Vagina (tissue), 2 donors: ENCODE data around the gene TMEM129.

ENCODE experiments used
- POLR2A ChIP-seq, 2 donors: fragments of 450-650 bp; IDR thresholded peaks; one replicate each; pipeline ENCODE4 v1.6.1; 2017; ENCODE audit warnings: antibody characterized with exemption in 2 of 2, mild to moderate bottlenecking in 2 of 2, moderate library complexity in 2 of 2
- TF ChIP-seq, protein P1 (sequence below), 3 experiments: fragments of 450-650 bp in 2 of 3; fragments of 200-600 bp in 1 of 3; sonication (generic) in 1 of 3; IDR thresholded peaks; one replicate each; pipeline ENCODE4 v1.5.1; 2017 to 2019; ENCODE audit warnings: antibody characterized with exemption in 3 of 3, mild to moderate bottlenecking in 2 of 3, moderate library complexity in 2 of 3

DNA sequence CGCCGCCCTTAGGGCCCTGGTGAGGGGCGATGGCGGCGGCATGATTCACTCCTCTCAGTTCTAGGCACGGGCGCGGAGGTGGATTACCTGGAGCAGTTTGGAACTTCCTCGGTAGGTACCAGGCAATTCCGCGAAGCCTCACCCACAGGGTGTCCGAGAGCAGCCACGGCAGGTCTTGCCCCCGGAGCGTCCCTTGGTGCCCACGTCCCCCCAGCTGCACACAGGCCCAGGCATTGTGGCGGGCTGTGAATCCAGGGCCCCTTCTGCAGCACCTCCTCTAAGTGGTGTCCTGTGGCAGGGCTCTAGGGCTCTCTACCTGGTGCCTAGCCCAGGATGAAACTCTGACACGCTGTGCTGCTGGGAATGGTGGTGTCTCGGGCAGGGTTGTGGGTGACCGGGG, 14.1 kb upstream of the TMEM129 start:
- TF ChIP-seq POLR2A (IDR thresholded peaks at IDR 0.05): no peak
- TF ChIP-seq, protein P1, sequence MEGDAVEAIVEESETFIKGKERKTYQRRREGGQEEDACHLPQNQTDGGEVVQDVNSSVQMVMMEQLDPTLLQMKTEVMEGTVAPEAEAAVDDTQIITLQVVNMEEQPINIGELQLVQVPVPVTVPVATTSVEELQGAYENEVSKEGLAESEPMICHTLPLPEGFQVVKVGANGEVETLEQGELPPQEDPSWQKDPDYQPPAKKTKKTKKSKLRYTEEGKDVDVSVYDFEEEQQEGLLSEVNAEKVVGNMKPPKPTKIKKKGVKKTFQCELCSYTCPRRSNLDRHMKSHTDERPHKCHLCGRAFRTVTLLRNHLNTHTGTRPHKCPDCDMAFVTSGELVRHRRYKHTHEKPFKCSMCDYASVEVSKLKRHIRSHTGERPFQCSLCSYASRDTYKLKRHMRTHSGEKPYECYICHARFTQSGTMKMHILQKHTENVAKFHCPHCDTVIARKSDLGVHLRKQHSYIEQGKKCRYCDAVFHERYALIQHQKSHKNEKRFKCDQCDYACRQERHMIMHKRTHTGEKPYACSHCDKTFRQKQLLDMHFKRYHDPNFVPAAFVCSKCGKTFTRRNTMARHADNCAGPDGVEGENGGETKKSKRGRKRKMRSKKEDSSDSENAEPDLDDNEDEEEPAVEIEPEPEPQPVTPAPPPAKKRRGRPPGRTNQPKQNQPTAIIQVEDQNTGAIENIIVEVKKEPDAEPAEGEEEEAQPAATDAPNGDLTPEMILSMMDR (IDR thresholded peaks at IDR 0.05): no peak
